ENCODE data around the gene VPS39. TPM values are rescaled to one million over a fixed set of nuclear protein-coding genes. Genes with fewer than 3 reads are reported as not detected.
A peak's percentile ranks its signal among the peaks of the same experiment; 100 is the strongest.

VPS39 gene
- total RNA-seq, 1 donor = 58.4 TPM

DNA sequence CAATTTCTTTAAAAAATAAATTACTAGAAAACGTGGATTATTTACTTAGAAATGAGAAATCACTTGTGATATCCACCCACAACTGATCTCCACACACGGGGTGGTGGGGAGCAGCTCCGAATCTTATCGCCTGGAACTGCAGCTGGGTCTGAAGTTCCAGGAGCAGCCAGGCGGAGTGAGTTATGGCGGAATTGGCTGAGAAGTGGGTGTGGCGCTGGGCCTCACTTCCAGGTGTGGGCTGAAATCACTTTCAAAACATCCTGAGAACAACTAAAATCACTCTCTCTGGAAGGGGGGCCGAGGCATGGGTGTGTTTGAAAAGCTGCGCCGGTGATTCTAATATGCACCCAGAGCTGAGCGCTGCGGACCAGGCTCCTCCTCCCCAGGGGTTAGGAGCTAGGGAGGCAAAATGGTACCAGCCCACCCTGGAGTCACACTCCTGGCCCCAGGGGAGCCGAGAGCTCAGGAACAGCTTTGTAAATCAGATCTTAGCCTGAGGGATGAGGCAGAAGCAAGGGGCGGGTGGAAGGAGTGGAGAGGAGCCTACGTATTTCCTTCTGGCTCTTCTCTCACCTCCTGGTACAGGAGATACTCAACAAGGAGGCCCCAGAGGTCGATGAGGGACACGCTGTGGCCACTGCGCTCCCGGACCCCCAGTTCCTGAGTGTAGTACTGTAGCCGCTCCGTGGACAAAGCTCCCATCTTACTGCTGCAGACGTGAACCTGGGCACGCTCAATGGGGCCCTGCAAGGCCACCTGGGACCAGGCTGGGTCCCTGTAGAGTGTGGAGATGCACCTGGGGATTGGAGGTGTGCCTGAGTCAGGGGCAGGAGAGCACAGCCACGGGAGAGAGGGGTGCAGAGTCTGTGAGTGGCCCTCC lies 61.3 kb downstream of the VPS39 start:
- DNase-seq (ENCODE audit: low read depth in 2 of 3, low spot score in 2 of 3) = no peak

DNA sequence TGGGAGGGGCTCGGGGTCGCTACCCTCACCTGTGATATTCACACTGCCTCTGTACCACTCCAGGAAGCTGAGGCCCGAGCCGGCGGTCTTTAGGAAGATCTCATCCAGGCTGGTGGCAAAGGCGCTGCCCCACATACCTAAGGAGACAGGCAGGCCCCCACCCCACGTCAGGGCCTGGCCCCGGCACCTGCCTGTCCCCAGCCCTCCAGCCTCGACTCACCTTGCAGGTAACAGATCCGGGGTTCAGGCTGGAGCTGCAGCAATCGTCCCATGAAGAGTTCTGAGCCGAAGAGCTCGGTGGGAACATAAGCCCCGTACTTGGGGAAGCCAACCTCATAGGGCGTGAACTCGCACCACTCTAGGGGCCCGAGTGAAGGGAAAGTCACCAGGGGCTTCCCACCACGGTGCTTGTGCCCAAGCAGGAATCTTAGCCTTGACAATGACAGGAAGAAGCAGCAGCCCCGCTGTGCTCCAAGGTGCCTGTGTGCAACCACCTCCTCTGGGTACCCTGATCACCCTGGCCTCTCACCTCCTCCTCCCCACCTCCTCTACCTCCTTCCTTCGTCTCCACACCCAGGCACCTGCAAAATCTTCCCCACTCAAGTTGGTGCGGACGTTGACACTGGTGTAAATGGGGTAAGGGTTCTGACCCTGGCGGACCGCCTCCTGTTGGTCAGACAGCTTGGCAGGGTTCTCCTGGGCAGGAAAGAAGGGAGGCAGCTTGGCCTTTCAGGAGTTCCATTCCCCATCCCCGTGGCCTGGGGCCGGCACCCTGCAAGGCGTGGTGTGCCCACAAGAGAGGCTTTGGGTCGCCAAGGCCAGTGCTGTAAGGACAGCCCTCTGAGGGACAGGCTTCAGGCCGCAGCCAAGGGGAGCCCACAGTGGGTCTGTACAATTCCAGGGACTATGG lies 62.3 kb downstream of the VPS39 start:
- DNase-seq (ENCODE audit: low read depth in 2 of 3, low spot score in 2 of 3) = no peak

DNA sequence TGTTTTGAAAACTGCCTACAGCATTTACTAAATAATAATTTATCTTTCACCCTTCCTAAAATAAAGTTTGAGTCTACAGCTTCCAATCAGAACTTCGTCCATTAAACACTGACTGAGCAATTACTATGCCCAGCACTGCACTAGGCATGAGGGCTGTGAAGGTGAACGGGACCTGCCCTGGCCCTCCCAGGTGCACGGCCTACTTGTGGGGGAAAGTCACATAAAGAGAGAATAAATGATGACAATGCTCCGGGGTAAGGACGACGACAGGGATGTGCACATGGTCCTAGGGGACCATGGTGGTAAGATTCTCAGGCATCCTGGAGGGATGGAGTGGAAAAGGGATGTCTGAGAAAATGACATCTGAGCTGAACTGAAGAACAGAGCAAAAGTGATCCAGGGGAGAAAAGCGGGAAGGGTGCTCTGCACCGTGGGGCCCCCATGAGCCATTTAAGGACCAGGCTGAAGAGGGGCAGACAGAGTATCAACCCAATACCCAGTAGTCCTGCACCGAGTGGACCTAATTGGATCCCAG lies 63.2 kb downstream of the VPS39 start:
- no peak for DNase-seq (ENCODE audit: low read depth in 2 of 3, low spot score in 2 of 3)

DNA sequence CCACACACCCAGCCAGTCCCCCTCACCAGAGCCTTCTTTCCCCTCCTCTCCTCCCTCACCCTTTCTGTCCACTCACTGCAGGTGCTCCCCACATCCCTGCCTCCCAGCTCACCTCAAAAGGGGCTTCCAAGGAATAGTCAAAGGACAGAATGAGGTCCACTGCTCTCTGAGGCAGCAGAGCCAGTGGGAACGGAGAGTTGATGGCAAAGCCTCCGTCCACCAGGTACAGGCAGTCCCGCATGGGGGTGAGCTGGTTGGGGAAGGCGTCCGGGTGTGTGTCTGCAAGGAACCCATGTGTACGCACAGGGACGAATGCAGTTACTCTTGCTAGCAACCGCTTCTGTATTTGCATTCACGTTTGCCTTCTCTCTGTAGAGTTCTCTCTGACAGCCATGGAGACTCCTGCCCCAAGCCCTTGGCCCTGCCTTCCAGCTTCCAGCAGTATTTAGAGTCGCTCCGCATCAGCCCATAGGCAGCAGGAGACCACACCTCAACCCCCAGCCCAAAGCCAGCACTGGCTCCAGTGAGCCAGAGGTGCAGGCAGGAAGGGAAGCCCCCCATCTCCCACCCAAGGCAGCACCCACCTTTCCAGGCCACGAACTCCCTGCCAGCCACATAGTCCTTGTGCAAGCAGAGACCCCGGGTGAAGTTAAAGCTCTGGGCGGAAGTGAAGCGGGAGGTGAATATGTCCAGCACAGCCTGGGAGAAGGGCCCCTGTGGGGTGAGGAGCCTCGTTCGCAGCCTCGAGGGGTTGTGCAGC lies 64.1 kb downstream of the VPS39 start:
- no peak for DNase-seq (ENCODE audit: low read depth in 2 of 3, low spot score in 2 of 3)

DNA sequence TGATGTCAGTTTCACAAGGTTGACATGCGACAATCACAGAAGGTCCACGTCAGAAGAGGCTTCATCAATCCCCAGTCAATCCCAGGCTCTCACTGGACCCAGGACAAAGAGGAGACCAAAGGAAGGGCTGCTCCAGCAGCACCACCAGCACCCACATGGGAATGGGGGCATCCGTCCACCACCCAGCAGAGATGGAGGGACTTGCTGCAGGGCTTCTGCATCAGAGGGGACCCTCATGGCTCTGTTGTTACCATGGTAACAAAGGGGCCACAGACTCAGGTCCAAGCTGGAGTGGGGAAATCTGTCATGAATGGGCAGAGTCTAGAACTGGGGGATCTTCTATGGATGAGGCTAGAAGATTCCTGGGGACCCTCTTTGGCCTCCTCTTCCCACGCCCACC lies 64.7 kb downstream of the VPS39 start:
- no peak for DNase-seq (ENCODE audit: low read depth in 2 of 3, low spot score in 2 of 3)

DNA sequence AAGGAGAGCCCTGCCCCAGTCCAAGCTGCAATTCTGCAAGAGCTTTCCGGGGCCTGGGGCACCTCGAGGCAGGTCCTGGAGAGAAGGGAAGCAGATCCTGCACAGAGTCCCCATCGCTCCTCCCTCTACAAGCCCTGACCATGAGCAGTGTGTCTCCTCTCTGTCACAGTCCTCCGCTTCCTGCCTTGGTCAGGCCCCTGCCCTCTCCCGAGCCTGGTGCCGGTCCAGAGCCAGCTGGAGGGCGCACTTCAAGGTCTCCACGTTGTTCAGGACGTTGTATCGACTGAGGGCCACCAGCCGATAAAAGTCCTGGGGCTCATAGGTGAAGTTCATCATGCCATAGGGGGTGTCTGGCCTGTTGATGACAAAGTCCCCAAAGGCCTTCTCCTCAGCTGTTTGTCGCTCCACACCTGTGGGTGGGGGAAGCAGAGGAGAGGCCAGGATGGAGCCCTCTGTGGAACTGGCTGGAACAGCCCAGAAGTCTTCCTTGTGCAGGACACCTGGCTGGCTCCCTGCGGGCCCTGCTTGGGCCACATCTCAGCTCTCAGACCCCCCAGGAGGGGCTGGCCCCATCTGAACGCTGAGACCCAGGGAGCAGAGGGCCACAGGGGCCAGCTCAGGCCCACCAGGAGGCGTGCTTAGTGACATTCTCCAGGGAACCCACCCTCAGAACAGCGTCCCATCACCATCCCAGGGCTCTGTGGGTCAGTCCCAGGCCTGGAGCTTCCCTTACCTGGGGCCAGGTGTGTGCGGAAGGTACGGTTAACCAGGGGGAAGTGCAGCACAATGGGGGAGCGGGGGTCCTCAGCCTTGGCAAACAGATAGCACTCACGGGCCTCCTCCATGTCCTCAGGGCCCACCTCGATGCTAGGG lies 66.1 kb downstream of the VPS39 start:
- DNase-seq (ENCODE audit: low read depth in 2 of 3, low spot score in 2 of 3) = no peak

DNA sequence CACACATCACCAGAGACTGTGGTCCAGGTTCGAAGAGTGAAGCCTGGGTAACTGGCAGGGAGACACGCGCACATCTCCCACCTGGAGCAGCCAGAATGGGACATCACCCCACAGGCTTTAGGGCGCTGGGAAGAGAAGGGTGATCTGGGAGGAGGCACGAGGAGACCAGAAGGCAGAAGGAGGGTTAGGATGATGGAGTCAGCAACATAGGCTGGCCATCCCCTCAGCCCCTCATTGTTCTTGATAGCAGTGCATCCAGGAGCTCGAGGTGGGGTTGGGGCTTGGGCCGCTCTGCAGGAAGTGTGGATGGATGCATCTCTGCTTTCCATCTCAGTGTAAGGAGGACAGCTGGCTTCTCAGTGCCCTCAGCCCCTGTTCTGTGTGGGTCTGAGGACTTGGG lies 66.9 kb downstream of the VPS39 start:
- no peak for DNase-seq (ENCODE audit: low read depth in 2 of 3, low spot score in 2 of 3)

DNA sequence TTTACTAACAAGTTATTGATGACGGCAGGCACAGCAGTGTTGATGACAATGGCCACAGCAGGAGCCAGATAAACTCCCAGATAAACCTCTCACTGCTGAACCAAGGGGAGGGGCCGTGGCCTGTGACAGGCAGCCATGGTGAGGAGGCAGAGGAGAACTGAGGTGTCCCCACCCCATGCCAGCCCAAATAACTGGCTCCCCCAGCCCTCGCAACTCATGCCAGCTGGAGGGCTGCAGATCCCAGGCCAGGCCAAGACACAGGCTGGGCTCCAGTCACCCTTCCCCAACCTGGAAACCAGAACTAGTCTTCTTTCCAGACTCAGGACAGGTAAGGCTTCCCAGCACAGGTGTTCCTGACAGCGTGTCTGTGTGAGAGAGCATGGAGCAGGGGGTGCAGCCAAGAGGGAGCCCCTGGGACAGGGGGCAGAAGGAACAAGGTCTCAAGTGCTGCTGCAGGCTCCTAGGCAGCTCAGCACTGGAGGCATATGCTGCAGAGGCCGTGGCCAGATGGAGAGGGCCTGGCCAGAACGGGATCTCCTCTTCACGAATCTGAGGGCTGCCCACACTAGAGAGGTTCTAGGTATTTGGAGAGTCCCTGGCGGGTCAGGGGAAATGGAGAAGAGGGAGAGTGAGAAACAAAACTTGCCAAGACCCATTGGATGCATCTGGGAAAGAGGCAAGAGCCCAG lies 67.6 kb downstream of the VPS39 start:
- DNase-seq (ENCODE audit: low read depth in 2 of 3, low spot score in 2 of 3) = no peak

DNA sequence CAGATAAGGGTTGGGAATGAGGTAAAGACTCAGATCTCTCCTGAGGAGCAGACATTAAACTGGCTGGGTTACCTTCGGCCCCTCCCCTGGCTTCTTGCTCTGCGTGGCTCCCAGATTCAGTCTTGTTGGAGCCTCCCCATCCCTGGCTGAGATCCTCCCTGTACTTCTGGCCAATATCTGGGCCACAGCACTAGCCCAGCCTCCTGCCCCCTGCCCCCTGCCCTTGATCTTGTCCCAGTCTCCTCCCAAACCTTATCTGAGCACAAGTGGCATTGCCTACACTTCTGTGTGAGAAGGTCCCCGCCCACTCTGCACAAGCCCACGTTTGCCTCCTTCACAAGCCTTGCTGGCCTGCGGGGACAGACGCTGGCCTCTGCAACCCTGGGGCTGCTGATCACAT lies 68.5 kb downstream of the VPS39 start:
- DNase-seq (ENCODE audit: low read depth in 2 of 3, low spot score in 2 of 3) = no peak

DNA sequence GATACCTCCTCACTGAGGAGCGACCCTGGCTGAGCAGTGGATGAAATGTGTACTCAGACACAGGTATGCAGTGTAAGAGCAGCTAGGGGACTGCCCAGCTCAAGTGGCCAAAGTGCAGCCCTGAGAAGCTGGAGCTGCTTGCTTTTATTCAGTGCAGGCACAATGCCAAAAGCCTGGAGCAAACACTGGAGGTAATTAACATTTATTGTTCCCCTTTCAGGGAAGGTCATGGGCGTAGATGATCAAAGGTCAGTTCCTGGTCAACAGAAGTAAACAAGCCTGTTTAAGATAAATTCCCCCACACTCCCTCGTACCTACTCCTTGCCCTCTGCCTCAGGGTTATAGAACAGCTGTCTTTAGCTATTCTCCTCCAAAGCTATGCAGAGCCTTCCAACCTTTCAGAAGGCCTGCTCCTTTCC lies 69.1 kb downstream of the VPS39 start:
- DNase-seq (ENCODE audit: low read depth in 2 of 3, low spot score in 2 of 3) = no peak

DNA sequence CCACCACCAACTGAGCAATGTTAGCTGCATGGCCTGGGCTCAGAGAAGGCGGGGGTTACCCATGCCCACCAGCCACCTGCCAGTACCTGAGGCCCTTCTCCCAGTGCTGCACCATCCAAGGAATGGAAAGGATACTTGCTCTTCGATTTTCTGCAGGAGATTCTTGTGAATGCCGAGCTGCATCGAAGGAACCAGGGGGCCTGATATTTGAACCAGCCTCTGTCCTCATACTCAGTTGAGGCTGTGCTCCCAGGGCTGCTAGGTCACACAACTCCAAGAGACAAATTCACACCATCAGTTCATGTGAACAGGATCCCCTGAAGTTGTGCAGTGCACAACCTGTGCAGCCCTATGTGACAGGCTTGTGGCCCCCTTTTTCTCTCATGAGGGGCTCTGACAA lies 69.7 kb downstream of the VPS39 start:
- no peak for DNase-seq (ENCODE audit: low read depth in 2 of 3, low spot score in 2 of 3)

DNA sequence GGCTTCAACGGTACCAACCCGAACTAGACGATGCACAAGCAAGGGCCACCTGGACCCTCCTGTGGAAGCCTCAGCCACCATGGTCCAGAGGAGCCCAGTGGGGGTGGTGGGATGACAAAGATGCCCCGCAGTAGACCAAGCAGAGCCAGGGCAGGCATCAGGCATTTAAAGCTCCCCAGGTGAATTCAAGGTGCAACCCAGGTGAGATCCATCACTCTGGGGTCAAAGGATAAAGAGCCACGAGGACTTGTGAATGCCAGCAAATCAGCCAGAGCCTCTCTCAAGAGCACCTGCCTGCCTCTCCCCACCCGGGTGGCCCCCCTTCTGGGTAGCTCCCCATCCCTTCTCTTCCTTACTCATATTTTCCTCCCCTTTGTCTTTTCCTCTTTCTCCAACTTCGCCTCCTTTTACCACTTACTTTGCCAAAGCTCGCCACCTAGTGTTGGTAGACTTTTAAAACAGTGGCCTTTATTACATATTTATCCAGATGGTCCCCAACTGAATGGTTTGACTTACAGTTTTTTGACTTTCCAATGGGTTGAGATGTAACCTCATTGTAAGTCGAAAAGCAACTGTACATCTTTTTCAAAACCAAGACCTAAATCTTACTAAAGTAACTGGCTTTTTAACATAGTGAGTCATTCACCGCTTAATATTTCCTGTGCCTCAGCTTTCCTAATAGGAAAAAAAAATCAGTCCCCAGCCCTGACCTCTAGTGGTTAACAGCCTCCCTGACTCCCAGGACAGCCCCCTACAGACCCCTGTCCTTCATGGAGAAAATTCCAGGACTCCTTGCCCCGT lies 70.4 kb downstream of the VPS39 start:
- peak in 2 of 3 donors; percentile 40 to 70 for DNase-seq (ENCODE audit: low read depth in 2 of 3, low spot score in 2 of 3)

DNA sequence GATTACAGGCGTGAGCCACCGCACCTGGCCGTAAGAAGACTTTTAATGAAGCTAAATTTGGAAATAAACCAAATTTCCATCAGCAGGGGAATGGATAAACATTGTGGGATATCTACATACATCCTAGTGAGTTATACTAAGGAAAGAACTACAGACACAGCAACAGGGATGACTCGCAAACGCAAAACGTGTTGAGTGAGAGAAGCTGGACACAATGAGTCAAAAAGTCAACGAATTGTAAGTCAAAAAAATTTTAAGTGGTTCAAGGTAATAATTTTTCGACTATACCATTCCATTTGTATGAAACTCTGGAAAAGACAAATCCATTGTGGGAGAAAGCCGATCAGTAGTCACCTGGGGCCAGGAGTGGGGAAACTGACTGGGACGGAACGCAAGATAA lies 71.6 kb downstream of the VPS39 start:
- no peak for DNase-seq (ENCODE audit: low read depth in 2 of 3, low spot score in 2 of 3)

DNA sequence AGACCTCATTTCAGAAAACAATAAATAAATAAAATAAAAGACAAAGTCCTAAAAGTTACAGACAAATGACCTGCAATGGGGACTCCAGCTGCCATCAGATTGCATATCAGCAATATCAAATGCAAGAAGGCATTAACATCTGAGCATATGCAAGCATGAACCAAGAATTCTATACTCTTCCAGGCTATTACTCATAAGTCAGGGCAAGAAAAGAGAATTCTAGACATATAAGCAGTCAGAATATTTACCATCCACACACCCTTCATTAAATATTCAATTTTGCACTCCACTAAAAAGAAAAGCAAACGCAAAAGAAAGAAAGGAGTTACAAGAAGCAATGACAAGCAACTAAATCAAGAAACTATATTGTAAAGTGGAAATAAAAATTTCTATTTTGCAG lies 72.8 kb downstream of the VPS39 start:
- no peak for DNase-seq (ENCODE audit: low read depth in 2 of 3, low spot score in 2 of 3)

DNA sequence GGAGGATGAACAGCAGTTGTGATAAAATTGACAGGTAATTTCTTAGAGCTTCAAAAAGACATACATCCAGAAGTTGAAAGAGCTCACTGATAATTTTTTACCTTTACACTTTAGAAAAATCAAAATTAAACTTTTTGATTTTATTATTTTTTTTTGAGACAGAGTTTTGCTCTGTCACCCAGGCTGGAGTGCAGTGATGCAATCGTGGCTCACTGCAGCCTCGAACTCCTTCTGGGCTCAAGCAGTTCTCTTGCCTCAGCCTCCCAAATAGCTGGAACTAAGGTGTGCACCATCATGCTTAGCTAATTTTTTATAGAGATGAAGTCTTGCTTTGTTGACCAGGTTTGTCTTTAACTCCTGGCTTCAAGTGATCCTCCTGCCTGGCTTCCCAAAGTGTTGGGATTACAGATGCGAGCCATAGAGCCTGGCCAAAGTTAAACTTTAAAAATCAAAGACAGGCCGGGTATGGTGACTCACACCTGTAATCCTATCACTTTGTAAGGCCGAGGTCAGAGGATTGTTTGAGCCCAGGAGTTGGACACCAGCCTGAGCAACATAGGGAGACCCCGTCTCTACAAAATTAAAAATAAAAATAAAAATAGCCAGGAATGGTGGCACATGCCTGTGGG lies 73.4 kb downstream of the VPS39 start:
- DNase-seq (ENCODE audit: low read depth in 2 of 3, low spot score in 2 of 3) = no peak

DNA sequence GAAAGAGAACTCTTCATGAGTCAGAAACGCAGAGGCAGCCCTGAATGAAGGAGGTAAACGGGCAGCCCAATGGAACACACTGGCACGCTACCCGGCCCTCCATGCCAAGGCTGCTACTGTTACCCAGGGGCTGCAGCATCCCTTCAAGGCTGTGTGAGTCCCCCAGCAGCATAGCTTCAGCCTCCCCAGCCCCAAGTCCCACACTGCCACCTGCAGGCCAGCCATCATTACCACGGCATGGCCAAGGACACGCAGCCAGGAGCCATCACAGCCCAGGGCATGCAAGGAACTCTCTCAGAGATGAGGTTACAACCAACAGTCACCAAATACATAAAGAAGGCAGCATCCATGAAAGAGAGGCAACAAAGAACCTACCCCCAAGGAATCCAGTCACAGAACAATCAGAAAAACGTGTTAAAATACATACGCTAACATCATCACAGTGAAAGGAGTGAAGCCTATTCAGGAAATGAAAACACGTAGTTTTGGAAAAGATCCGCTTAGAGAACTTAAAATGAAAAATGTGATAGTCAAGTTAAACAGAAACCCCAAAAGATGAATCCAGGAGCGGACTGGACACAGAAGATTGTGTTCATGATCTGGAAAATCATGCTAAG lies 74.1 kb downstream of the VPS39 start:
- DNase-seq (ENCODE audit: low read depth in 2 of 3, low spot score in 2 of 3) = peak in 2 of 3 donors; percentile 55 to 79

DNA sequence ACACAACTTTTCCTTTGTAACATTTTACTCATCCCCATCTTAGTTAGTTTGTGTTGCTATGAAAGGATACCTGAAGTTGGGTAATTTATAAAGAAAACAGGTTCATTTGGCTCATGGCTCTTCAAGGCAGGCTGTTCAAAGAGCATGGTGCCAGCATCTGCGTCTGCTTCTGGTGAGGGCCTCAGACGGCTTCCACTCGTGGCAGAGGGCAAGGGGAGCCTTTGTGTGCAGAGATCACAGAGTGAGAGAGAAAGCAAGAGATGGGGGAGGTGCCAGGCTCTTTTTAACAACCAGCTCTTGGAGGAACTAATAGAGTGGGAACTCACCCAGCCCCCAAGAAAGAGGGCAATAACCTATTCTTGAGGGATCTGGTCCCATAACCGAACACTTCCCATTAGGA lies 74.7 kb downstream of the VPS39 start:
- DNase-seq (ENCODE audit: low read depth in 2 of 3, low spot score in 2 of 3) = no peak
